ENCODE measurements around the gene RPS25.
"Not testable (repeated sequence)": the region's sequence is repeated elsewhere in the genome, so short reads cannot be mapped to it uniquely, and the experiment has no call there.

RPS25 gene

DNA sequence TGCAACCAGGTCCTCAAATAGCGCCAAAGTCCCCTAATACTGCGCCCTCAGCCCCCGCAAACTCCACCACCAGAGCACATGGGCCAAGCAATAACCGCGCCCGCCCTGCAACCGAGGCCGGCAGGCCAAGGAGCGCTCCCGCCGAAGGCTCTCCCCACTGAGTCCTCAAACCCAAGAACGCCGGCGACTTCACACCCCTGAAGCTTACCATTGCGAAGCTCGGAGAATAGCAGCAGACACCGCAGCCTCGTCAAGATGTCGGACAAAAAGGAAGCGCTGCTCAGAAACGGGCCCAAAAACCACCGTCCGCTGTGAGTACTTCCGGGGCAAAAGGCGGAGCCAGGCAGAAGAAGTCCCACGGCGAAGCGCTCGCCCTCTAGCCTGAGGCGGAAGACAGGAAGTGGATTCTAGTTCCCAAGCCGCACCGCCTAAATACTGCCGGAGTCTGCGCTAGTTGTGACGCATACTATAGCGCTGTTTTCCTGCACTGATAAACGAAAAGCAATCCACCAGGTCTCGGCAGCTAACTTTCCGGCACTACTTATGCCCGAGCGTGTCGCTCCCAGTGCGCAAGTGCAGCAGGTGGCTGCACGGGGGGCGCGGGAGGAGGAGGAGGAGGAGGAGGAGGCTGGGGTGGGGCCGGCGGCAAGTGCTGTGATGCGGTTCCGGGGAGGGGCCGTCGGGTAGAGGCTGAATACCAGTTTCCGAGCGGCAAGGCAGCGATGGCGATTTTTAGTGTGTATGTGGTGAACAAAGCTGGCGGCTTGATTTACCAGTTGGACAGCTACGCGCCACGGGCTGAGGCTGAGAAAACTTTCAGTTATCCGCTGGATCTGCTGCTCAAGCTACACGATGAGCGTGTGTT is at the start of gene RPS25, which contains the start of gene TRAPPC4:
Gene RPS25, minus strand, starts transcription at position 270 of the 865 bp plus-strand sequence. Its CDS starts 59 bp downstream, at position 211.
Gene TRAPPC4, plus strand, starts transcription at position 693 of the 865 bp plus-strand sequence. Its CDS starts 30 bp downstream, at position 723.
- DNase-seq, result peak; percentile 94

DNA sequence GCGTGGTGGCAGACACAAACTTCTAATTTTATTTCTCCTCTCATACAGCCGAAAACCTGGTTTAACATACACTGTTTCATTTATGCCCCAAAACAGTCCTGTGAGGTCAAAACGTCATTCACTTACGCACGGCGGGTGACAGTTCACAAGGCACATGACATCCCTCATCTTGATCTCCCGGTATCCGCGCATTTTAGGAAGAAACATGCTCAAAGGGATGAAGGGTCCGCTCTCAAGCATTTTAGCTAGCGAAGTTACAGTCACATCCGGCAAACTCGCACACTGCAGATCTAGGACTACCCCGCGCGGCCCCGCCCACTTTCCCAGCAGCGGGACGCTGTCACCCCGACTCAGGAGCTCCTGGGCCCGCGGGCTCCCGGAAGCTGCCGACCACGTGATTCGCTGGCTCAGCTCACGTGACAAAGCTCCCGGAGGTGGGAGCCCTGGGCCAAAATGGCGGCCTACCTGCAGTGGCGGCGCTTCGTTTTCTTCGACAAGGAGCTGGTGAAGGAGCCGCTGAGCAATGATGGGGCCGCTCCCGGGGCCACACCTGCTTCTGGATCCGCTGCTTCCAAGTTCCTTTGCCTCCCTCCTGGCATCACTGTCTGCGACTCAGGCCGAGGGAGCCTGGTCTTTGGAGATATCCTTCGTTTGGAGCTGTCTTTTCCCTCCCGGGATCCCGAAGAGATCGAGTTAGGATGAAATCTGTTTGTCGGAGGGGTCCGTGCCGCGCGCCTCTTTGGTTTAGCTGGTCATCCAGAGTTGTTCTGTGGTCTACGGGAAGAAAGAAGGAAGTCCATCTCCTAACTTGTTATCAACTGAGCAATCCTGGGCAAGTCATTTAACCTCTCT is 49.5 kb upstream of the RPS25 start, which contains the start of gene VPS11:
Gene VPS11, plus strand, starts transcription at position 448 of the 852 bp plus-strand sequence. Its CDS starts 6 bp downstream, at position 454.
- DNase-seq, result peak; percentile 92

DNA sequence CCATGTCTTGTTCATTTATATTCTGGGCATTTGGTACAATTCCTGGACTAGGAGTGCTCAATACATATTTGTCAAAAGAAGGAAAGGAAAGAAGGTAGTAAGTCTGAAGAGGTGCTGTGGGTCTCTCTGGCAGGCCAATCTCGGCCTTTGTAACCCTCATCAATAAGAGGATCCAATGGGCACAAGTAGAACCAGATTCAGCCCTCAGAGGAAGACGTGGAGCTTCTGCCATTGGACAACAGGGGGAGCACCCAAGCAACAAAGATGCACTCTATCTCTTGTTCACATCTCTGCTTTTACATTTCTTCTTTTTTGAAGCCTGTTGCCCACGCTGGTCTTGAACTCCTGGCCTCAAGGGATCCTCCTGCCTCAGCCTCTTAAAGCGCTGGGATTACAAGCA is 47.2 kb upstream of the RPS25 start:
- DNase-seq, result no peak

DNA sequence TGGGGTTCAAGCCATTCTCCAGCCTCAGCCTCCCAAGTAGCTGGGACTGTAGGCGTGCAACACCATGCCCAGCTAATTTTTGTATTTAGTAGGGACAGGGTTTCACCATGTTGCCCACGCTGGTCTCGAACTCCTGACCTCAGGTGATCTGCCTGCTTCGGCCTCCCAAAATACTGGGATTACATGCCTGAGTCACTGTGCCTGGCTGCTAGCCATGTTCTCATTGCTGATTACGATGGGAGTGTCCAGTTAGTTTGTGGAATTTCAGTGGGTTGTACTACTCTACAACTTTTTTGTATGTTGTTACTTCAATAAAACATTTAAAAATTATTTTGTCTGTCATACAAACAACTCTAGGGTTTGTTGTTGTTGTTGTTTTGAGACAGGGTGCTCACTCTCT is 44.6 kb upstream of the RPS25 start:
- DNase-seq, result no peak

DNA sequence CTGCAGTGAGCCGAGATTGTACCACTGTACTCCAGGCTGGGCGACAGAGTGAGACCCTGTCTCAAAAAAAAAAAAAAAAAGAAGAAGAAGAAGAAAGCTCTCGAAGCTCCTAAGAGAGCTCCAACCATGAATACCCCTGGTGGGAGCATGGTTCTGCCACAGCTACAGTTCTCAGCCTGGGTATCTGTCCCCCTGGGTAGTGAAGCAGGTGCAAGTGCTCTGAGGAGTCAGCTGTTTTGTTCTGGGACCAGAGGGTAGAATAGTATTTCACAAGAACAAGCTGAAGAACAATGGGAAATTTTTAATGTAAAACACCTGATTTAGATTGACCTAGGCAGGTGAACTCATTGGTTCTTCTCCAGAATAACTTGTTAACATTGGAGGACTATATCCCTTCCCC is 43.1 kb upstream of the RPS25 start:
- DNase-seq, result no peak

DNA sequence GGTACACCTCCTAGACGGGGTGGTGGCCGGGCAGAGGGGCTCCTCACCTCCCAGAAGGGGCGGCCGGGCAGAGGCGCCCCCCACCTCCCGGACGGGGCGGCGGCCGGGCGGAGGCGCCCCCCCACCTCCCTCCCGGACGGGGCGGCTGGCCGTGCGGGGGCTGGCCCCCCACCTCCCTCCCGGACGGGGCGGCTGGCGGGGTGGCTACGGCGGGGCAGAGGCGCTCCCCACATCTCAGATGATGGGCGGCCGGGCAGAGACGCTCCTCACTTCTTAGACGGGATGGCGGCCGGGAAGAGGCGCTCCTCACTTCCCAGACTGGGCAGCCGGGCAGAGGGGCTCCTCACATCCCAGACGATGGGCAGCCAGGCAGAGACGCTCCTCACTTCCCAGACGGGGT is 41.0 kb upstream of the RPS25 start:
- DNase-seq, result not testable (repeated sequence)

DNA sequence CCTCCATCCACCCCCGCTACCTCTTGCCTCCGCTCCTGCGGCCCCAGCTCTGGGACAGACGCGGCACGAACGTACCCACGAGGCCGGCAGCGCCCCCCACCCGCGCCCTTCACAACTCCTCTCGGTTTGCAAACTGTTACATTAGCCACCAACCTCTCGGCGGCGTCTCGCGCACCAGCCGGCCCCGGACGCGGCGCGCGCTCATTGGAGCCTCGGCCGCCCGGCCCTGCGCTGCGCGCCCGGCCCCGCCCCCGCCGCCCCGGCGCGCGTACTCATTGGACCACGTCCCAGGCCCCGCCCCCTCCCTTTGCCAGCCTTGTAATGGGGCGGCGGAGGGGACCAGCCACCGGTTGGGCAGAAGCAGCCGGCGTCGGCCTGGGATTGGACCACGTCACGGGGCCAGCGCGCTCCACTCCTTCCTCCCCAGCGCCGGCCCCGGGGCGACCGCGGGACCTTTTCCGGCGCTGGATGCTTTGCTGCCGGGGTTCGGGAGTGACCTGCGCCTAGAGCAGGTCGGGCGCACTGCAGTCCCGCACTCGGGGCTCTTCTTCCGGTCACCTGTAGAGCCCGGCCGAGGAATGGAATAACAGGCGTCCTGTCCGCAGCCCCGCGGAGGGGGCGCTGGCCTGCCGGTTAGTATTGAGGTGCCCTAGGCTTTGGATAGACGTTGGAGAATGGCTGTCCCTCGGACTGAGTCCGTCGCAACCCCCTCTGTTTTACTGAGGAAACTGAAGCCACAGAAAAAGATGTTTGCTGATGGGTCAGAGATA is 39.0 kb upstream of the RPS25 start, which contains the start of gene HYOU1:
Gene HYOU1, minus strand, starts transcription at position 206 of the 770 bp plus-strand sequence. CDS start 1,045 bp downstream, outside the sequence.
- DNase-seq, result peak; percentile 98

DNA sequence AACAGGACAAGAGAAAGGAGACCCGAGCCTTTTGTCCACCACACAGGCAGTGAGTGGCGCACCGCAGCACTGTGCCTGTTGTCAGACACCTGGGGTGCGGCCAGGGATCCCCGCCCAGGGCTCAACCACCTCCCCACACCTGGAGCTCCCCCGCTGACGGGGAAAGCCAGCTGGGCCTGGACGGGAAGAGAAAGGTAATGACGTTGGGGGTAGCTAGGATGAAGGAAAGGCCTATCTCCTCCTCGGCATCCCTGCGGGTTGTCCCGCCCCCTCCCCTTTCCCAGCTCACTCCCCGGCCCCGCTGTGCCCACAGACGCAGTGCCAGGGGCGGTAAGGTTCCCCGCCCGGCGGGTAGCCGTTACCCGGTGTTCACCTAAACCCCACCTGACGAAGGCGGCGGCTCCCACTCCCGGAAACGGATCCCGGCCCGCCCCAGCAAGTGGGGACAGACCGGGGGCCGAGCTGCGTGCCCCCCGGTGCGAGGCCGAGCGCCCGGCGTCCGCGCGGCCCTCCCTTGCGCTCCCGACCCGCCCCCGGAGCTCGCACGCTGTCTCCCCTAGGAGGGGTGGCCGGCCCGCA is 38.4 kb upstream of the RPS25 start:
- DNase-seq, result peak; percentile 60

DNA sequence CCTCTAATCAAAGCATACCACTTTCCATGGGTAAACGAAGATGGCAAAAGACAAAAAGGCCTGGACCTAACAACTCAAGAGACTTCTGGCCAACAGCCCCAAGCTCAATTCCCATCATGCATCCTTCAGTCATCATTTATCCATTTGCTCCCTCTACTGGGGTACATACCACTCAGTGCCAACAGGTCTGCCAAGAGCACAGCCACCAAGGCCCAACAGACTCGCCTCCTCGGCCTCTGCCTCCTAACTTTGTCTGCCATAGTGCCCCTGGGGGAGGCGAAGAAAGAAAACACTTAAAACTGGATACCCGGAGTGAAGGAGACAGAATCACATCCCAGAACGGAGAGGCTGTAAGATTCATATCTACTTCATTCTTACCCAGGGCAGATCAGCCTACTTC is 37.8 kb upstream of the RPS25 start:
- peak; percentile 14 for DNase-seq

DNA sequence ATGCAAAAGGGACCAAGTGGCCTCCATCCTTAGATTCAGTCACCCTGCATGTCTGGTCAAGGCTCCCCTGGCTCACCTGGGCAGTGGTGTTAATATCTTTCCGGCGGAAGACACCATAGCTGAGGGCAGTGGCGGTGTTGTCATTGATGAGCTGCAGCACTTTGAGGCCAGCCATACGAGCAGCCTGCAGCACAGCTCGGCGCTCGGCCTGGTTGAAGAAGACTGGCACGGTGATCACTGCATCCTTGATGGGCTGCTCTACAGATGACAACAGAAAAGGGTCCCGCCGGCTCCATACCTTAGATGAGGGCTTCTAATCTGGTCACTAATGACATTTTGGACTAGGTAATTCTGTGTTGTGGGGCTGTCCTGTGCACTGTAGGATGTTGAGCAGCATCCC is 36.3 kb upstream of the RPS25 start:
- DNase-seq, result no peak

DNA sequence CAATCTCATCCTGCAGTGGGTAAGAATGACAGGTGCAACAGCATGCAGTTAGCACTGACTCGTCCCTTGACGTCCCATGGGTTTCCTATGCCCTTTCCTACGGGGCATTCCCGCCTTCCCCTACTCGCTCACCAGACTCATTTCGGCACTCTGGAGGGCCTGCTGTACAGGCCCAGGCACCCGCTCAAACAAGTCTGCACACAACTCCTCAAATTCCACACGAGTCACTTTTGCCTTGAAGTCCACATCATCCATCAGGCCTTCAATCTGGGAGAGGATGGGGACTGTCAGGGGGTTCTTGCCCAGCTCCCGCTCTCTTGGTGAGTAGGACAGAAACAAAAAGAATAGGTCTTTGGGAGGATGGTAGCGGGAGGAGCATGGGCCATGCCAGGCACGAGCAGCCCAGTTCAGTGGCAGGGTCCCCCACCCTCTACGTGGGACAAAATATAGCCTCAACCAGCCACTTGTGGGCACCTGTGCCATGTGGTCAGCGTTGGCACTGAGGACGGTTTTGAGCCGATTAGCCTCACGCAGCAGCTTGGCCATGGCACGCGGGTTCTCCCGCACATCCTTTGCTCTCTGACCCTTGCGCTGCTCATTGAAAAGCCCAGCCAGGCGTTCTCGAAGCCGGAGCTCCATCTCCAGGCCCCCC is 34.1 kb upstream of the RPS25 start:
- no peak for DNase-seq

DNA sequence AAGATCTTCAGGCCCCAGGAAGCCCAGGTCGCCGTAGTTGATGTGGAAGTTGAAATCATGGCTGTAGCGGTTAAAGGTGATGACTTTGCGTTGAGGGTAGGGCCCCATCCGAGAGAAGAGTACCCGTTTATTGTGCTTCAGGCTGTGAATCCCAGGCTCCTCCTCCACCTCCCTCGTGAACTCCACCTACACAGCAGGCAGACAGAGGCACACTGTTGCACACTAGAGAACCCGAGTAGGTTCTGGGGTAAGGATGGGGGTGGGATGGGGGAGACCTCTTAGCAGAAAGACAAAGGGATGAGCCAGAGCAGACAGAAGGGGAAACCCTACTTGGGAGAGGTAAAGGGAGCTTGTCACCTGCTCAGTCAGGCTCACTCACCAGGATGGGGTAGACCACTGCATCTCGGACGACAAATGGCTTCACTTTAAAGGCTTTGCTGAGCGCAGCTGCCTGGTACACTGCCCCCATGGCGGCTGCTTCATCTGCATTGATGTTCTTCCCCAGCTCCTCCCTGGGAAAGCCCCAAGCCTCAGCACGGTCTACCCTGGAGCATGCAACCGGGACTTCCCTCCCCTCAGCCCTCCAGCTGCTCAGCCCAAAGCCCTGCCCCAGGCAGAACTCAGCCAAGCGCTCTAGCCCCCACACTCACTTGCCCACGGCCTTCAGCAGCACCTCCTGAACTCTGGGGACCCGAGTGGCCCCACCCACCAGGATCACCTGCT is 33.5 kb upstream of the RPS25 start:
- DNase-seq, result no peak

DNA sequence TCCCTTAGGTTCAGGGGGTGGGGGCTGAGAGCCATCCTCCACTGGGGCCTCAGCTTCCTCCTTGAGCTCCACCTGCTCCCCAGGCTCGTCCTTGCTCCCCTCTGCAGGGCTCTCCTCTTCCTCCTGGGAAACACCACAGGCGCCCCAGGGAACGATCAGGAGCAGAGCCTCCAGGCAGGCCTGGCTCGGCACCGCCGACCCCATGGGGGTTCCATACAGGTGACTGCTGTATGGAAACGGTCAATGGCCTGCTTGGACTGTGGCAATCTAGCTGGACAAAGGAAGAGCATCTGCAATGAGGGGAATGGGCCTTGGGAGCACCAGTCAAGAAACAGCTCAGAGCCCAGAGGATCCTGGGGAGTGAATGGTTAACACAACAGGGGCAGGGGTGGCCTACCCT is 30.9 kb upstream of the RPS25 start:
- no peak for DNase-seq

DNA sequence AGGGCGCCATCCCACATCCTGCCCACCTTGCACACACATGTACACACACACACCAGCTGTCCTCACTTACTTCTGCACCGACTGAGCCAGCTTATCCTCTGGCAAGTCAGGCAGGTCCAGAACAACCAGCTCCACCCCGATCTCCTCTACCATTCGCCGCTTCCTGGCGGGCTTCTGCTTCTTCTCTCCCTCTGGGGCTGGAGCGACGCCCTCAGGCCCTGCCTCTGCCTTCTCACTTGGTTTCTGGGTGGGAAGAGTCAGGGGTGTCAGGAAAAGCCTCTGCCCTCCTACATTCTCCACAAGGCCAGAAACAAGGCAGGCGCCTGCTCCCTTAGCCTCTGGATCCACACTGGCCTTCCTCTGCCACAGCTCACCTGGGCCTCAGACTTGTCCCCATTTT is 30.5 kb upstream of the RPS25 start:
- DNase-seq, result no peak

DNA sequence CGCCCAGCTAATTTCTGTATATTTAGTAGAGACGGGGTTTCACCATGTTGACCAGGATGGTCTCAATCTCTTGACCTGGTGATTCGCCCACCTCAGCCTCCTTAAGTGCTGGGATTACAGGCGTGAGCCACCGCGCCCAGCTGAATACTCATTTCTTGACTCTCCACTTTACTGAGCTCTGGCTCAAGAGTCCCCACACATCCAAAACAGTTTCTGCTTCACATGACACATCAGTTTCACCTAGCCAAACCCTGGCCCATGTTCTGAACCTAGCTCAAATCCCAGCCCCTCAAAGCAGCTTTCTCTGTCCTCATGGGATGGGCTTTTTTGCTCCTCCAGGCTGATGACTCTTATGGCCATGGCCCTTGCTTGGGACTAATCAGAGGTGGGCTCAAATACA is 29.1 kb upstream of the RPS25 start:
- no peak for DNase-seq

DNA sequence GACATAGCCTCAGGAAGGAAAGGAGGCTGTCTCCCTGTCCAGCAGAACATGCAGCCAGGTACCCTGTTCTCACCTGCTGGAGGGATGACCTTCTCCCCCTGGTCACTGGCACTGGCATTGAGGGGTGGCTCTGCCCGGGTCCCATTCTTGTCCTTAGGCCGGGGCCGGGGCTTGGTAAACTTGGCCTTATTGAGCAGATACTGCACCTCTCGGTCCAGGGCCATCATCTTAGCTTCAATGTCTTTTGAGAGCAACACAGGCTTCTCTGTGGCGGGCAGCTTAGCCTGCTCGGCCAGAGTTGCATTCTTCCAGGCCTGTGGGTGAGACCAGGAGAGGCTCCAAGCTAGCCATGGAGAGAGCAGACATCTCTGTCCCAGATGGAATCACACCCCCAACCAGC is 28.3 kb upstream of the RPS25 start:
- no peak for DNase-seq

DNA sequence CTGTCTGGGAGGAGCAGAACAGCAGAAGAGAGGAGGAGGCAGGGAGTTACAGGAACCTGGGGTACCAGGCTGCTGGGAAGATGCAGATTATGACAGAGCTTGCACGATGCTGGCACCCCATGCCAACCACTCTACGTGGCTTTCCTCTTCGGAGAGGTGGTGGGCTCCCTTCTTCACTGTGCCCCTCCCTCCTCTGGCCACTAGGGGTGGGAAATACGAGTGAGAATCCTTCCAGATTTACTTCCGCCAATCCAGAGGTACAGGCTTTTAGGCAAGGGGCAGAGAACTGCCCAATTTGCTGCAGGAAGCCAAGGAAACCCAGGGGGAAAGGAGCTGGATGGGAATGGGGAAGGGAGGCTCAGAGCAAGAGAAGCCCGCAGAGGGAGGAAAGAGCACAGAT is 26.6 kb upstream of the RPS25 start:
- DNase-seq, result no peak

DNA sequence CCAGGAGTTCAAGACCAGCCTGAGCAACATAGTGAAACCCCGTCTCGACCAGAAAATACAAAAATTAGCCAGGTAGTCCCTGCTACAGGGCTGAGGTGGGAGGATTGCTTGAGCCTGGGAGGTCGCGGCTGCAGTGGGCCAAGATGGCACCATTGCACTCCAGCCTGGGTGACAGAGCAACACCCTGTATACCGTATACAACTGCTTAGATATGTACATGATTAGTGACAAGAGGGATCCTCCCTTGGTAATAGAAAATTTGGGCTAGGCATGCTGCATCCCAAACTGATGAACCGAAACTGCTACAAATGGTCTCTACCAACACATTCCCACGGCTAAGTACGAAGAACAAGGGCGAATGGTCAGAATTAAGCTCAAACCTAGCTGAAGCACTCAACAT is 24.8 kb upstream of the RPS25 start:
- no peak for DNase-seq

DNA sequence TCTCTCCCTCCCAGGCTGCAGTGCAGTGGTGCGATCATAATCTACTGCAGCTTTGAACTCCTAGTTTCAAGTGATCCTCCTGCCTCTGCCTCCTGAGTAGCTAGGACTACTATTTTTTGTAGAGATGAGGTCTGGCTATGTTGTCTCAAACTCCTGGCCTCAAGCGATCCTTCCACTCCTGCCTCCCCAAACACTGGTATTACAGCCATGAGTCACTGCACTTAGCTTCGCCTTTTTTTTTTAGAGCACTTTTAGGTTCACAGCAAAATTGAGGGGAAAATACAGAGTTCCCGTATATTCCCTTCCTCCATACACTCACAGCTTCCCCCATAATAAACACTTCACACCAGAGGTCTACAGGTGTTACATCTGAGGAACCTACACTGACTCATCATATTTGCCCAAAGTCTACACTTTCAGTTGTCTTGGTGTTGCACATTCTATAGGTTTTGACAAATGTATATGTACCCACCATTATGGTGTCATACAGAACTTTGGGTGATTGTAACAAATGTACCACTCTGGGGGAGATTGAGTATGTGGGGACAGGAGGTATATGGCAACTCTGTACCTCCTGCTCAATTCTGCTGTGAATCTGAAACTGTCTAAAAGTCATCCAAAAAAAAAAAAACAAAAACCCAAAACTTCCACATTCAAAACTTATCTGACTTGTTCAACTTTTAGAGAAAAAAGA is 23.8 kb upstream of the RPS25 start:
- no peak for DNase-seq

DNA sequence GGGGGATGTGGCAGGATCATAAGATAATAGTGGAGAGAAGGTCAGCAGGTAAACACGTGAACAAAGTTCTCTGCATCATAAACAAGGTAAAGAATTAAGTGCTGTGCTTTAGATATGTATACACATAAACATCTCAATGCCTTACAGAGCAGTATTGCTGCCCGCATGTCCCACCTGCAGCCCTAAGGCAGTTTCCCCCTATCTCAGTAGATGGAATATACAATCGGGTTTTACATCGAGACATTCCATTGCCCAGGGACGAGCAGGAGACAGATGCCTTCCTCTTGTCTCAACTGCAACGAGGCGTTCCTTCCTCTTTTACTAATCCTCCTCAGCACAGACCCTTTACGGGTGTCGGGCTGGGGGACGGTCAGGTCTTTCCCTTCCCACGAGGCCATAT is 21.3 kb upstream of the RPS25 start:
- DNase-seq, result not testable (repeated sequence)
